Central memory CD8-positive, alpha-beta T cell (primary cell): ENCODE measurements around the gene PPP2R2C.

Experiments
- ATAC-seq: fragments of 150-1000 bp; cut with Tn5 transposase; replicated peaks from 2 replicates; pipeline ENCODE4 v1.10.0; 2022; ENCODE audit warnings: mild to moderate bottlenecking, moderate FRiP score, moderate number of reproducible peaks; ENCODE audit not compliant: poor library complexity, severe bottlenecking; ENCODE audit errors: extremely low read depth
- DNase-seq, 2 donors: peaks; one replicate each; pipeline ENCODE4 v3.0.0; 2021; ENCODE audit warnings: low spot score in 2 of 2
- H3K27ac Mint-ChIP-seq: one replicate; pipeline ENCODE4 v1.8.0; 2022; ENCODE audit warnings: low read depth, mild to moderate bottlenecking, moderate library complexity, mixed read lengths
- H3K27me3 Mint-ChIP-seq: one replicate; pipeline ENCODE4 v1.8.0; 2022; ENCODE audit warnings: mixed read lengths
- H3K36me3 Mint-ChIP-seq: one replicate; pipeline ENCODE4 v1.8.0; 2022; ENCODE audit warnings: mild to moderate bottlenecking, moderate library complexity, mixed read lengths; ENCODE audit not compliant: insufficient read depth
- H3K4me1 Mint-ChIP-seq: one replicate; pipeline ENCODE4 v1.8.0; 2022; ENCODE audit warnings: mixed read lengths
- H3K4me3 Mint-ChIP-seq: one replicate; pipeline ENCODE4 v1.8.0; 2022; ENCODE audit warnings: mild to moderate bottlenecking, moderate library complexity, mixed read lengths
- H3K9me3 Mint-ChIP-seq: one replicate; pipeline ENCODE4 v1.8.0; 2022; ENCODE audit warnings: mixed read lengths

The PPP2R2C gene

GRCh38 chr4:6403400-6403685 lies 69.1 kb downstream of the PPP2R2C start:
- Mint-ChIP-seq H3K9me3 (no peaks in the 10 kb centered on the region), H3K27me3 (peaks cover 81% of the 10 kb centered on the region)
- DNase-seq: no peak

DNA sequence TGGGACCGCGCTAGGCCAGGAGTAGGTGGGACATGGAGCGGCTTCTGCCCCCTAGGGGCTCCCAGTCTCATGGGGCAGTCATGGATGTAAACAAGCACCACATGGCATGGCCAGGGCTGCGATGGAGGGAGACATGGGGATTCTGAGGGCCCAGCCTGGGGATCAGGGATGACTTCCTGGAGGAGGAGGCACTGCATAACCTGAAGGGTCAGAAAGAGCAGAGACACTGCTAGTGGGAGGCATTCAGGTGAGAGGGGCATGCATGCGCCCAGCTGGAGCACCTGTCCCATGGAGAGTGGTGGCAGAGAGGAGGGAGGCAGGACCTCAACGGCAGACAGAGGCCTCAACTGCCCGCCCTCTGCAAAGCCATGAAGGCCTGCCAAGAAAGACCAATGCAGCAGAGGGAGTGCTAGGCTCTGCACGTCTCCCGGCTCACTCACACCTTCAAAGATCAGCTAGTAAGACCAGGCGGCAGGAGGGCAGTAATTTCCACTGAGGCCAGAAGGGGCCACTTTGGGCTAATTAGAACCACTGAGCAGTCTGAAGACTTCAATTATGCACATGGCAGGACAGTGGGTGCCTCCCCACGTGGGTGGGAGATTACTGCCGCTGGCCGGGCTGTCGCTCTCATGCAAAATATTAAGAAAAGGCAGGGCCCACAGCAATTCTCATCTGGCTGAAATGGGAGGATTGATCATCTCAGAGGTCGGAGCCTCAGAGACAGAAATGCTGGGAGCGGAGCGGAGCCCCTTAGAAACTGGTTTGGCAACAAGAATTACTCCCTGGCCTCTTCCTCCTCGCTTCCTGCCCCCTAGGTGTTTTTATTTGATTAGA lies 69.6 kb downstream of the PPP2R2C start:
- Mint-ChIP-seq H3K36me3 (peaks cover 1% of the 10 kb centered on the region), H3K4me1 (no peaks in the 10 kb centered on the region), H3K27ac (no peak overlapping the region), H3K27me3 (peaks cover 86% of the 10 kb centered on the region), H3K4me3 (no peak overlapping the region), H3K9me3 (no peaks in the 10 kb centered on the region)
- no peak for ATAC-seq
- DNase-seq: no peak

More at GRCh38 chr4:6403400-6403685, 69.1 kb downstream of the PPP2R2C start:
- ATAC-seq: no peak
- Mint-ChIP-seq H3K4me1 (no peaks in the 10 kb centered on the region), H3K36me3 (peaks cover 1% of the 10 kb centered on the region), H3K27ac (no peak overlapping the region), H3K4me3 (no peak overlapping the region)

DNA sequence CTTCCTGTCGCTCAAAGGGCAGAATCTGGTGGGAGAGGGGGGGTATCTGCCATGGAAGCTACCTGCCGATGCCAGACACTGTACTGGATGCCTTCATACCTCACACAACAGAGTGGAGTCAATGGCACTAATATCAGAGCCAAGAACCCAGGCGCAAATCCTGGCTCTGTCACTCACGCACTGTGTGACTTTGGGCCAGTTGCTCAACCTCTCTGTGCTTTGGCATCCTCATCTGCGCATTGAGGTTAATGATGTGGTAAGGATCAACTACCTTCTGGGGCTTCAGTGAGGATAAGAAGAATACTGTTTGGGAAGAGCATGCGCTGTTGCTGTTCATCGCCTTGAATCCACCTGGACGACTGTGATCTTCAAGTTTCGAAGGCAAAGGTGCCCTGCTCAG lies 70.6 kb downstream of the PPP2R2C start:
- Mint-ChIP-seq H3K4me3 (no peak overlapping the region), H3K36me3 (no peaks in the 10 kb centered on the region), H3K4me1 (no peaks in the 10 kb centered on the region), H3K27me3 (peaks cover 96% of the 10 kb centered on the region), H3K27ac (no peak overlapping the region), H3K9me3 (no peaks in the 10 kb centered on the region)
- DNase-seq: no peak
- no peak for ATAC-seq

GRCh38 chr4:6396696-6397236 lies 75.6 kb downstream of the PPP2R2C start:
- Mint-ChIP-seq H3K9me3 (no peaks in the 10 kb centered on the region), H3K4me3 (no peak overlapping the region), H3K36me3 (no peaks in the 10 kb centered on the region), H3K27me3 (peaks cover 68% of the 10 kb centered on the region), H3K4me1 (peaks cover 3% of the 10 kb centered on the region), H3K27ac (no peak overlapping the region)
- ATAC-seq: no peak
- DNase-seq: no peak

GRCh38 chr4:6395466-6396228 lies 76.8 kb downstream of the PPP2R2C start:
- Mint-ChIP-seq H3K4me1 (peaks cover 11% of the 10 kb centered on the region), H3K4me3 (no peak overlapping the region), H3K27ac (no peak overlapping the region), H3K27me3 (peaks cover 57% of the 10 kb centered on the region), H3K9me3 (no peaks in the 10 kb centered on the region), H3K36me3 (no peaks in the 10 kb centered on the region)
- ATAC-seq: no peak
- no peak for DNase-seq

DNA sequence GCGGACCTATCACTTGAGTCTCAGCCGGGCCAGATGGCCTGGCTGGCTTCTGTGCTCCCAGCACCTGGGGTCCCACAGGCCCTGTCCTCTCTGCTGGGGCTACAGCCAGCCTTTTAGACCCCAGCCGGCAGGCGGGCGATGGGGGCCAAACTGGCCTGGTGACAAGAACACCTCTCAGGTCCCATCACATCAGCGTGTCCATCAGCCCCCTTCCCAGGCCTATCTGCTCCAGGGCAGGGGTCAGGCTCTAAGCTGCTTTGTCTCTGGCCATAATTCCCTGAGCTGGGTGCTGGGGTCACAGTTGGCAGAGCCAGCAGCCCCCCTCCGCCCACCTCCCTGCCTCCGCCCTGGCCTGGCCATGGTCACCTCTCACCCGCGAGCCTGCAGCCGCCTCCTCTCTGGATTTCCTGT lies 77.7 kb downstream of the PPP2R2C start:
- no peaks in the 10 kb centered on the region for H3K9me3 Mint-ChIP-seq
- H3K27ac Mint-ChIP-seq: no peak overlapping the region
- peaks cover 49% of the 10 kb centered on the region for H3K27me3 Mint-ChIP-seq

DNA sequence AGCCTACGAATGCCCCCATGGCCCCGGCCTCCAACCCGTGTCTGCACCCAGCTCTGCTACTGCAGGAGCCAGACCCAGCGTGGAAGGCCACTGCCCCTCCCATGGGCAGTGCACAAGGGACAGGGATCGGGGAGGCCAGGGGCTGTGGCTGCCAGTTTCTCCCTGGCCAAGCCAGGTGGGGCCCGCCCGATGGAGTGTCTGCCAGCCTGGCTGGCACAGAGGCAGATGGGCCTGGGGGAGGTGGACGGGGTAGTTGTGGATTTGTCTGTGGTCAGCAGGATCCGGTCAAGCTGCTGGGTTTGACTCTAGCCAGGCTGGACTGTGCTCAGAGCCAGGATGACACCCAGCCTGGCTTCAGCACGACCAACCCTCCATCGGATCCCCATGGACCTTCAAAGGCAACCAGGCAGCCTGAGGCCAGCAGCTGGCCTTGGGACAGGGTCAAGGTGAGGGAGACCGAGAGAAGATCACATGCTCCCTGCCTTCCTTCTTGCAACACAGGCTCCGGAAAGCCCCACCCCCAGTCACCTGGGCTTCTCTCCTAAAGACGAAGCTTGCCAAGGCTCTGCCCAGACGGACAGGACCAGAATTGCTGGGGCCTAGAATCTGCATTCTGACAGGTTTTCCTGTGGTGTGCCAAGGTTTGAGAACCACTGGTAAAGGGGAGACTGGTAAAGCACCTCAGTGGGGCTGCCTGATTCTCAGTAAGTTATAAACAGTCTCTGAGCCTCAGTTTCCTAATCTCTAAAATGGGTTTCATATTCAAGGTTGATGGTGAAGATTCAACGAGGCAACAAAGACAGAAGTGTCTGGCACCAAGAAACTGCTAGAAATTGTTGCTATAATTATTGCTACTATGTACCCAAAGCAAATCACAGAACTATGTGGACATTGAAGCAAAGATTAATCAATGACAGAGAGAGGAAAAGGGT lies 78.6 kb downstream of the PPP2R2C start:
- Mint-ChIP-seq H3K36me3 (no peaks in the 10 kb centered on the region), H3K4me1 (peaks cover 11% of the 10 kb centered on the region), H3K4me3 (no peak overlapping the region), H3K27ac (no peak overlapping the region), H3K27me3 (peaks cover 49% of the 10 kb centered on the region), H3K9me3 (no peaks in the 10 kb centered on the region)
- DNase-seq: no peak
- ATAC-seq: no peak

More for the DNA sequence above, 77.7 kb downstream of the PPP2R2C start:
- no peak overlapping the region for H3K4me3 Mint-ChIP-seq
- DNase-seq: no peak
- ATAC-seq: no peak
- H3K4me1 Mint-ChIP-seq: peaks cover 11% of the 10 kb centered on the region
- no peaks in the 10 kb centered on the region for H3K36me3 Mint-ChIP-seq

- peaks cover 11% of the 10 kb centered on the region for H3K4me1 Mint-ChIP-seq
- ATAC-seq: no peak
- no peak overlapping the region for H3K4me3 Mint-ChIP-seq
- no peaks in the 10 kb centered on the region for H3K9me3 Mint-ChIP-seq
- H3K27ac Mint-ChIP-seq: no peak overlapping the region
- H3K36me3 Mint-ChIP-seq: no peaks in the 10 kb centered on the region
- no peak for DNase-seq
- peaks cover 44% of the 10 kb centered on the region for H3K27me3 Mint-ChIP-seq
Observed at GRCh38 chr4:6393066-6393465, 79.3 kb downstream of the PPP2R2C start.

DNA sequence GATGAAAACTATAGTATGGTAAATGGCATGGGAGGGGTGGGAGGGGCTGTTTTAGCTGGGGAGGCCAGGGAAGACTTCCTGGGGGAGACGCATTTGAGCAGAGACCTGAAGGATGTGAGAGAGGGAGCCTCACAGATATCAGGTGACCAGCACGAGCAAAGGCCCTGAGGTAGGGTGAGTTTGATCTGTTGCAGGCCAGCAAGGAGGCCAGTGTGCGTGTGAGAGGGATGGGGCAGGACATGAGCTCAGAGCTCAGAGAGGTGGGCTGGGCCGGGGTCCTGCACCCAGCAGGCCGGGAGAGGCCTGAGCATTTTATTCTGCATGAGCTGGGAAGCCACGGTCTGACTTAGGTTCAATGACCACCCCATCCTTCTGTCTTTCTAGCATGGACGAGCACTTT lies 80.0 kb downstream of the PPP2R2C start:
- H3K27ac Mint-ChIP-seq: no peak overlapping the region
- H3K27me3 Mint-ChIP-seq: peaks cover 38% of the 10 kb centered on the region
- ATAC-seq (no peak), DNase-seq (no peak)
- H3K36me3 Mint-ChIP-seq: no peaks in the 10 kb centered on the region
- no peak overlapping the region for H3K4me3 Mint-ChIP-seq
- H3K4me1 Mint-ChIP-seq: peaks cover 11% of the 10 kb centered on the region
- no peaks in the 10 kb centered on the region for H3K9me3 Mint-ChIP-seq

DNA sequence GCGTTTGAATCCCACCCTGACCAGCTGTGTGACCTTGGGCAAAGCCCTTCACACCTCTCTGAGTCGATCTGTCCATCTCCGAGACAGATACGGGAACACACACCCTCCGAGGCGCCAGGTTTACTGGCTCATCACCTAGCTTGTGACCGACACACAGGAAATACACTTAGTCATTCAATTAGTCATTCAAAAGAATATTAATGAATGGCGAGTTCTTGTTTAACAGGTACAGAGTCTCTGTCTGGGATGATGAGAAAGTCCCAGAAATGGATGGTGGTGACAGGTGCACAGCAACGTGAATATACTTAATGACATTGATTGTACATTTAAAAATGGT lies 80.6 kb downstream of the PPP2R2C start:
- ATAC-seq (no peak), DNase-seq (no peak)
- Mint-ChIP-seq H3K36me3 (no peaks in the 10 kb centered on the region), H3K27me3 (peaks cover 36% of the 10 kb centered on the region), H3K27ac (no peak overlapping the region), H3K9me3 (no peaks in the 10 kb centered on the region), H3K4me3 (no peak overlapping the region), H3K4me1 (peaks cover 11% of the 10 kb centered on the region)

- Mint-ChIP-seq H3K27me3 (peaks cover 36% of the 10 kb centered on the region), H3K27ac (no peak overlapping the region), H3K9me3 (no peaks in the 10 kb centered on the region), H3K4me1 (peaks cover 11% of the 10 kb centered on the region), H3K4me3 (no peak overlapping the region), H3K36me3 (no peaks in the 10 kb centered on the region)
- DNase-seq: no peak
- no peak for ATAC-seq
Observed at GRCh38 chr4:6391186-6391851, 81.1 kb downstream of the PPP2R2C start.

DNA sequence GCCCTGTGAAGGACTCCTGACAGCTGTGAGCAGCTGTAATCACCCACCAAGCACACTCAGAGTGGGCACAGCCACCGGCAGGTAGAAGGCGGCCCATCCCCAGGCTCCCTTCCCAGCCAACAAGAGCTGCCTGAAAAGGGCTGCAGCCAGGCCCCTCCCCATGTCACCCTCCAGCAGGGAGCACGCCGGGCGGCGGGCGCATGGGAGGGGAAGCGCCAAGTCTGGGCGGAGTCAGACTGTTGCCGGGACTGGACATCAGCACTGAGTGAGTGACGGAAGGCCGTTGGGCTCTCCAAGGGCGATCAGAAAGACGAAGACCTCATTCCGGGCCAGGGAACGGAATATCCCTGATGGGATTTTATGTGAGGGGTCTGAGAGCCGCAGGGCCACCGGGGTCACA lies 82.1 kb downstream of the PPP2R2C start:
- DNase-seq (no peak), ATAC-seq (no peak)
- H3K27me3 Mint-ChIP-seq: peaks cover 37% of the 10 kb centered on the region
- H3K4me1 Mint-ChIP-seq: peaks cover 11% of the 10 kb centered on the region
- no peak overlapping the region for H3K4me3 Mint-ChIP-seq
- no peaks in the 10 kb centered on the region for H3K36me3 Mint-ChIP-seq
- H3K9me3 Mint-ChIP-seq: no peaks in the 10 kb centered on the region
- no peak overlapping the region for H3K27ac Mint-ChIP-seq
